ENCODE measurements around the gene ROCK2.

GRCh38 chr2:11298592-11298991, 45.8 kb downstream of the ROCK2 start:
- TF ChIP-seq CTCF (conservative IDR thresholded peaks at IDR 0.05; ENCODE audit: low read depth, low read length) (no peak), EZH2 (IDR thresholded peaks at IDR 0.05; ENCODE audit: borderline replicate concordance, low read depth, low read length, poor library complexity, severe bottlenecking) (no peak)

All from A673 (cell line).